ENCODE data around the gene FKBP11.
A peak's percentile ranks its signal among the peaks of the same experiment; 100 is the strongest.

The FKBP11 gene

DNA sequence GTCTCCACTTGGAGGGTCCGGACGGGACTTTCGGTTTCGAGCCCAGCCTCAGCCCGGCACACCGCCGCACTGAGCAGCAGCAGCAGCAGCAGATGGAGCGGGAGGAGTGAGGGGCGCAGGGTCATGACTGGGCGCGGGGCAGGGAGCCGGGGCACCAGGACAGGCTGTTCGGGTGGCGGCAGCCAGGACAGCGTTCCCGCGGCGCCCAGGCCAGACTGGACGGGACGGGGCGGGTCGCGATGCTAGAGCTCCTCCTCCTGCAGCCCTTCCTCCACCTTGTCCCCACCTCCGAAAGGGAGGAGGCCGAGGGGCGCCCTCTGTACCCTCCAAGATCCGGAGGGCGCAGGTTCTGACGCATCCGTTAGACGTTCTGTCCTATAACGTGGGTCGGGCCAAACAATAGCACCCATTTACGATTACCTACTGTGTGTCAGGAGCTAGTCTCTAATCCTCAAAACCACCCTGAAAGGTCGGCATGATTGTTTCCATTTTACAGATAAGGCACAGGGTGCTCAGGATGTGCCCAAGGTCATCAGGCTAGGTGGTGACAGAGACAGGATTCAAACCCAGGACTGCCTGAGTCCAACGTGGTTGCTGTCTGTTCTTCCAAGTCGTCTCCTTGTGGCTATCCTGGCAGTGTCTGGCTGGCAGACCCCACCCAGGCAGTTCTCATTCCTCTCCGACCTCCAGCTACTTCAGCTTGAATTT, at the start of gene FKBP11:
Gene FKBP11 (minus strand): TSS at position 189 of the 708 bp plus-strand sequence. CDS start 64 bp downstream, at position 125.
- peak within 1 kb of the TSS; percentile 97 for H3K4me3 ChIP-seq (ENCODE audit: low read depth, low read length)
- TF ChIP-seq, protein P1, sequence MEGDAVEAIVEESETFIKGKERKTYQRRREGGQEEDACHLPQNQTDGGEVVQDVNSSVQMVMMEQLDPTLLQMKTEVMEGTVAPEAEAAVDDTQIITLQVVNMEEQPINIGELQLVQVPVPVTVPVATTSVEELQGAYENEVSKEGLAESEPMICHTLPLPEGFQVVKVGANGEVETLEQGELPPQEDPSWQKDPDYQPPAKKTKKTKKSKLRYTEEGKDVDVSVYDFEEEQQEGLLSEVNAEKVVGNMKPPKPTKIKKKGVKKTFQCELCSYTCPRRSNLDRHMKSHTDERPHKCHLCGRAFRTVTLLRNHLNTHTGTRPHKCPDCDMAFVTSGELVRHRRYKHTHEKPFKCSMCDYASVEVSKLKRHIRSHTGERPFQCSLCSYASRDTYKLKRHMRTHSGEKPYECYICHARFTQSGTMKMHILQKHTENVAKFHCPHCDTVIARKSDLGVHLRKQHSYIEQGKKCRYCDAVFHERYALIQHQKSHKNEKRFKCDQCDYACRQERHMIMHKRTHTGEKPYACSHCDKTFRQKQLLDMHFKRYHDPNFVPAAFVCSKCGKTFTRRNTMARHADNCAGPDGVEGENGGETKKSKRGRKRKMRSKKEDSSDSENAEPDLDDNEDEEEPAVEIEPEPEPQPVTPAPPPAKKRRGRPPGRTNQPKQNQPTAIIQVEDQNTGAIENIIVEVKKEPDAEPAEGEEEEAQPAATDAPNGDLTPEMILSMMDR (IDR thresholded peaks at IDR 0.05; ENCODE audit: control insufficient read depth, extremely low read depth, insufficient read depth) = no peak
- no peak for DNase-seq (ENCODE audit: low read depth)

DNA sequence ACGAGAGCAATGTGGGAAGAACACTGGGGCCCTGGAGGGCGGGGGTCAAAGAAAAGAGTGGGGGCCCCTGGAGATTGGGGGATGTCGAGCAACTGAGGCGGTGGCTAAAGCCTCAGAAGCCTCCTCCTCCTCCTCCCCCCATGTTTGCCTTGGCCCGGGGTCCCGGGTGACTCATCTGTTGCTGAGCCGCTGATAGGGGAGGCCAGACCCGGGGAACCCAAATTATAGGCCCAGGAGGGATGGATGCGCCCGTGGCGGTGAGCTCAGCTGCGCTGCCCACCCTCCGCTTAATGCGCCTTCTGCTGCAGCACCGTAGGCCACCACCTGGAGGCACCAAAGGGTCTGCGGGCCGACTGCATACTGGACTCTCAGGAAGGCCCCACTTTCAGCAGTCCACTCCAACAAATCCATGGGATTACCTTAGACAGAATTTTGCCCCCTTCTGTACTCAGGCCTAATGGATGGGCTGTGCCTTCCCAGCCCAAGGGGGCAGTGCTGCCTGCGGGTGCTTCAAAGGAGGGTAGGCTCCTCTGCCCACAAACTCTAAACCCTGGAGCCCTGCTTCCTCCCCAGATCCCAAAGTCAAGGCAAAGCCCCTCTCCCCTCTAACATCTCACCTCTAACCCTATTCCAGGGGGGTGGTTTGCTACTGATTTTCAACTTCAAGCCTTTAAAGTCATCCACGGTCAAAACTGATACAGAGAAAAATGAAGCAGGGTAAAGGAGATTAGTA, 48.8 kb upstream of the FKBP11 start:
- H3K4me3 ChIP-seq (ENCODE audit: low read depth, low read length) = no peak overlapping the region
- no peak for DNase-seq (ENCODE audit: low read depth)
- TF ChIP-seq, protein P1 (IDR thresholded peaks at IDR 0.05; ENCODE audit: control insufficient read depth, extremely low read depth, insufficient read depth) = no peak

DNA sequence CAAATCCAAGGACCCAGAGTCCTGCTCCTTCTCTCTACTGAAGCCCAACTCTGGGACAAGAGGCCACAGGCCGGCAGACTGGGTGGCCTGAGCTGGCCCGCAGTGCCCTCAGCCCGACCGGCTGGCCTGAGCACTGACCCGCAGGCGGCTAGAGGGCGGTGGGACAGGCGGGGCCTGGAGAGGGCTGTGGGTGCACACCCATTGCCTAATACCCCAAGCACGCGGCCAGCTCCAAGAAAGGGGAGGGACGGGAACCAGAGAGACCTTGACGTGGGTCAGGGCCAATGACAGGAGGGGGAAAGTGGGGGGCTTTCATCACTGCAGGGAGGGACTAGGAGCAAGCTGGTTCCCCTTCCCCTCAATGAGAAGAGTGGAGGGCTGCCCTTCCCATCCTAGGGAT, 48.2 kb upstream of the FKBP11 start:
- H3K4me3 ChIP-seq (ENCODE audit: low read depth, low read length) = no peak overlapping the region
- no peak for DNase-seq (ENCODE audit: low read depth)
- TF ChIP-seq, protein P1 (IDR thresholded peaks at IDR 0.05; ENCODE audit: control insufficient read depth, extremely low read depth, insufficient read depth) = no peak

DNA sequence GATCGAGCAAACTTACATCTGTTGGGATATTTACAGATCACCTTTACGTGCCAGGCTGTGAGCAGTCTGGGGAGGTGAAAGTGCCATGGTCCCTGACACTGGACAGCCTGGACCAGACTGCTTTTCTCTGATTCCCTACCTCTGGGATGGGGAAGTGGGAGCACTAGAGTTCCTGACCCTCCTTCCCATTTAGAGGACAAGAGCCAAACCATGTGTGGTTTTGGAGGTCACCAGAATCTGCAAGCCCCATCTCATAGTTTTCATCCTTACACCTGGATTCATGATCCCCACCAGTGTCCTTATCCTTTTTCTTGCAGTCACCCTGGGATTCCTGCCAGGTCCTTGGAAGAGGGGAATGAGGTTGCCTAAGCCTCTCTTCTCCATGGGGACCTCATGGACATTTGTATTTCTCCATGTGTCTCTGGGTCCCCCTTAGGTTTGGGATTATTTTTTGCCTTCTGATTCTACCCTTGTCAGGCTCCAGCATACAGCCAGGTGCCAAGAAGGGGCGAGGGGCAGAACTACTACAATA, 47.7 kb upstream of the FKBP11 start:
- no peak for DNase-seq (ENCODE audit: low read depth)
- no peak overlapping the region for H3K4me3 ChIP-seq (ENCODE audit: low read depth, low read length)
- TF ChIP-seq, protein P1 (IDR thresholded peaks at IDR 0.05; ENCODE audit: control insufficient read depth, extremely low read depth, insufficient read depth) = no peak

DNA sequence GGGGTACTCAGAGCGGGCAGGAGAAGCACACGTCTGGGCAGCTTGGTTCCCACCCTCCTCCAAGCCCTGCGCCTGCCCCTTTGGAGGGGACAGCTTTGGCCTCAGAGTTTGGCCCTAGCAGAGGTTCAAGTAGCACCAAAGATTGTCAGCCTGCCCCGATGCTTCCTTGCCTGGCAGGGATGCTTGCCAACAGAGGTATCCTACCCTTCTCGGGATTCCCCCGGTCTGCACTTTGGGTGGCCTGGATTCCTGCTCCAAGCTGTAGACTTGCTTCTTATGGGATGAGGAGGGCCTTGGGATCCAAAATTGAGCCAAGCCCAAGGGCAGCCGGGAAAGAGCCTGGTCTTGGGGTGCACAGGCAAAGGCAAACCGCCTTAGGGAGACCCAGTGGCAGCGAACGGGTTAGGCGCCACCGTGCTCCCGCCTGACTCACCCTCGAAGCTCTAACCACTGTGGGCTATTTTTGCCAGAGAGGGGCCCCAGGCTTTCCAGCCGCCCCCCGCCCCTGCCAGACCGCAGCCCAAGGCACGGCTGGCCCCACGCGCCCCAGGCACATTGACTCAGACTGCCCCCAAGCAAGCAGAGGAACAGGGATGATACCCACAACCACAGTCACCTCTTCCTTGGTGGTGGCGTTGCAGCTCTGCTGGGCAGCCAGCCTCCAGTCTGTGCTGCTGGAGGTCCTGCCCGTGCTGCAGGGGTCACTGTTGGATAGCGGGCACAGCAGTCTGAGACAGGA, 47.1 kb upstream of the FKBP11 start:
- no peak overlapping the region; the same call in 1 of the 2 replicates for H3K4me3 ChIP-seq (ENCODE audit: low read depth, low read length)
- DNase-seq (ENCODE audit: low read depth) = no peak
- TF ChIP-seq, protein P1 (IDR thresholded peaks at IDR 0.05; ENCODE audit: control insufficient read depth, extremely low read depth, insufficient read depth) = no peak

DNA sequence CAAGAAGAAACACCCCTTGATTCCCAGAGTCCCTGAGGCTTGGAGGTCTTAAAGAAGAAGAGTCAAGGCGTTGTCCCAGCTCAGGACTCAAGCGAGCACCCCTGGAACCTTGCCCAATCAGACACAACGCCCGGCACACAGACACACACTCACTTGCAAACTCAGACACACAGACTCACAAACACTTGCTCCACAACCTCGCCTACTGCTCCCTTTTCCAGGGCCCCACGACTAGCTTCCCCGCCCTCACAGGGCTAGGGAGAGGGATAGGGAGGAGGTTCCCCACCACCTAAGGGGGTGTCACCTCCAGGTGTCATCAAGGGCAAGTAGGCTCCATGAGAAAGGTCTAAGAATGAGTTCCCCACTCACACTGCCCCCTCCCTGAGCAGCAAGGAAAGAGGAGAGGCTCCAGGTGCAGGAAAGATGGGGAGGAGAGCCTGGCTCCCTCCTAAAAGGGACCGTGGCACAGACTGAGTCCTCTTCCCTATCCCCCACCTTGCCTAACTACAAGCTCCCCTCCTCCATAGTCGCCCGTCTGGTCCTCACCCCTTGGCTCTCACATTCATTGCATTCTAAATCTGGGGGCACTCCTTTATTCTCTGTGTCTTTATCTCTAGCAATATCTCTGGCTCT, 45.5 kb upstream of the FKBP11 start:
- peak overlapping the region; percentile 50 for H3K4me3 ChIP-seq (ENCODE audit: low read depth, low read length)
- DNase-seq (ENCODE audit: low read depth) = no peak
- TF ChIP-seq, protein P1 (IDR thresholded peaks at IDR 0.05; ENCODE audit: control insufficient read depth, extremely low read depth, insufficient read depth) = no peak

All from LNCaP clone FGC (cell line).